Measurements from ENCODE around the gene SETD1A. TPM values are rescaled to one million over a fixed set of nuclear protein-coding genes. Genes with fewer than 3 reads are reported as not detected.

SETD1A gene
- total RNA-seq (2022): 28.8 and 30.5 TPM in 2 replicates
- percentile 70 among the genes with signal in this experiment for Bru-seq, nascent RNA
- percentile 77 among the genes with signal in this experiment for BruChase-seq, experiment 1, labeled RNA remaining after a 6-hour chase
- BruChase-seq, experiment 2, labeled RNA remaining after a 2-hour chase: percentile 82 among the genes with signal in this experiment
- long read RNA-seq, partial matches to known transcripts: 7 of 9 reads
- long read RNA-seq, other reads (novel, unspliced or antisense): 2 of 9 reads

- no peaks in the 10 kb centered on the region for H3K9me3 Mint-ChIP-seq (ENCODE audit: low read depth, unreplicated experiment)
- peaks cover 60% of the 10 kb centered on the region for H3K36me3 Mint-ChIP-seq (ENCODE audit: insufficient read depth, unreplicated experiment)
- peak within 1 kb of the TSS; percentile 97 for H3K27ac Mint-ChIP-seq (ENCODE audit: unreplicated experiment)
- no peaks in the 10 kb centered on the region for H3K27me3 Mint-ChIP-seq (ENCODE audit: unreplicated experiment)
- H3K4me1 Mint-ChIP-seq (ENCODE audit: low read depth, unreplicated experiment): peaks cover 28% of the 10 kb centered on the region
- CTCF ChIA-PET: interaction anchor here (0.8 kb wide), 1 partner anchor 15 kb away, joined by 5 read pairs; no protein-coding TSS in a partner anchor
- peak; percentile 98 for DNase-seq
- no peak for TF ChIP-seq CTCF (IDR thresholded peaks at IDR 0.05; ENCODE audit: unreplicated experiment)
- no TSS peak for BruUV-seq (replicated peaks)
- peak within 1 kb of the TSS; percentile 87 for H3K4me3 Mint-ChIP-seq (ENCODE audit: low read depth, unreplicated experiment)
- intact Hi-C loops (cut with micrococcal nuclease; ENCODE audit: unreplicated experiment): loop anchor here (10.0 kb wide), 1 partner anchor 907 kb away; no protein-coding TSS in a partner anchor
Observed at GRCh38 chr16:30957456-30958174, at the start of gene SETD1A. SETD1A (plus strand) TSS chr16:30957754; CDS start chr16:30958732, 978 bp downstream.

- no peaks in the 10 kb centered on the region for H3K36me3 Mint-ChIP-seq (ENCODE audit: insufficient read depth, unreplicated experiment)
- no peak for DNase-seq
- no TSS peak for BruUV-seq (replicated peaks)
- TF ChIP-seq CTCF (IDR thresholded peaks at IDR 0.05; ENCODE audit: unreplicated experiment): no peak
- no peaks in the 10 kb centered on the region for H3K9me3 Mint-ChIP-seq (ENCODE audit: low read depth, unreplicated experiment)
- CTCF ChIA-PET: no interaction called here
- no peak overlapping the region for H3K4me3 Mint-ChIP-seq (ENCODE audit: low read depth, unreplicated experiment)
- H3K27ac Mint-ChIP-seq (ENCODE audit: unreplicated experiment): no peak overlapping the region
- intact Hi-C loops (cut with micrococcal nuclease; ENCODE audit: unreplicated experiment): no loop called here
- H3K27me3 Mint-ChIP-seq (ENCODE audit: unreplicated experiment): no peaks in the 10 kb centered on the region
- H3K4me1 Mint-ChIP-seq (ENCODE audit: low read depth, unreplicated experiment): no peaks in the 10 kb centered on the region
Observed at GRCh38 chr16:30910427-30911029, 47.0 kb upstream of the SETD1A start.

- no peaks in the 10 kb centered on the region for H3K36me3 Mint-ChIP-seq (ENCODE audit: insufficient read depth, unreplicated experiment)
- no peak for TF ChIP-seq CTCF (IDR thresholded peaks at IDR 0.05; ENCODE audit: unreplicated experiment)
- H3K4me3 Mint-ChIP-seq (ENCODE audit: low read depth, unreplicated experiment): no peak overlapping the region
- no peak for DNase-seq
- no peak overlapping the region for H3K27ac Mint-ChIP-seq (ENCODE audit: unreplicated experiment)
- H3K4me1 Mint-ChIP-seq (ENCODE audit: low read depth, unreplicated experiment): no peaks in the 10 kb centered on the region
- CTCF ChIA-PET: interaction anchor here (0.6 kb wide), 1 partner anchor 71 kb away, joined by 5 read pairs; no protein-coding TSS in a partner anchor
- no TSS peak for BruUV-seq (replicated peaks)
- intact Hi-C loops (cut with micrococcal nuclease; ENCODE audit: unreplicated experiment): no loop called here
- no peaks in the 10 kb centered on the region for H3K9me3 Mint-ChIP-seq (ENCODE audit: low read depth, unreplicated experiment)
- no peaks in the 10 kb centered on the region for H3K27me3 Mint-ChIP-seq (ENCODE audit: unreplicated experiment)
Observed at GRCh38 chr16:30912794-30913412, 44.7 kb upstream of the SETD1A start.

GRCh38 chr16:30914830-30915229 is 42.7 kb upstream of the SETD1A start:
- Mint-ChIP-seq H3K4me3 (ENCODE audit: low read depth, unreplicated experiment) (no peak overlapping the region), H3K27me3 (ENCODE audit: unreplicated experiment) (no peaks in the 10 kb centered on the region), H3K4me1 (ENCODE audit: low read depth, unreplicated experiment) (no peaks in the 10 kb centered on the region), H3K9me3 (ENCODE audit: low read depth, unreplicated experiment) (no peaks in the 10 kb centered on the region), H3K36me3 (ENCODE audit: insufficient read depth, unreplicated experiment) (no peaks in the 10 kb centered on the region), H3K27ac (ENCODE audit: unreplicated experiment) (no peak overlapping the region)
- DNase-seq: no peak
- CTCF ChIA-PET: no interaction called here
- intact Hi-C loops (cut with micrococcal nuclease; ENCODE audit: unreplicated experiment): no loop called here
- TF ChIP-seq CTCF (IDR thresholded peaks at IDR 0.05; ENCODE audit: unreplicated experiment): no peak
- no TSS peak for BruUV-seq (replicated peaks)

Data from Calu3 (cell line).